Endothelial cell (in vitro differentiated cells): ENCODE measurements around the gene TRPM2. TPM values are rescaled to one million over a fixed set of nuclear protein-coding genes. Genes with fewer than 3 reads are reported as not detected.

Experiments
- DNase-seq: peaks from one replicate; pipeline ENCODE4 v3.0.0; 2021; ENCODE audit warnings: low spot score
- H3K27ac Mint-ChIP-seq: one replicate; pipeline ENCODE4 v1.8.0; 2021; ENCODE audit warnings: mixed read lengths, inconsistent platforms; ENCODE audit not compliant: unreplicated experiment
- H3K27me3 Mint-ChIP-seq: one replicate; pipeline ENCODE4 v1.8.0; 2021; ENCODE audit warnings: mild to moderate bottlenecking, moderate library complexity, mixed read lengths, inconsistent platforms; ENCODE audit not compliant: unreplicated experiment
- H3K36me3 Mint-ChIP-seq: one replicate; pipeline ENCODE4 v1.8.0; 2021; ENCODE audit warnings: mild to moderate bottlenecking, low read depth, mixed read lengths, inconsistent platforms; ENCODE audit not compliant: unreplicated experiment
- H3K4me1 Mint-ChIP-seq: one replicate; pipeline ENCODE4 v1.8.0; 2021; ENCODE audit warnings: mild to moderate bottlenecking, mixed read lengths, inconsistent platforms; ENCODE audit not compliant: unreplicated experiment
- H3K4me3 Mint-ChIP-seq: one replicate; pipeline ENCODE4 v1.8.0; 2021; ENCODE audit warnings: mild to moderate bottlenecking, mixed read lengths, inconsistent platforms; ENCODE audit not compliant: unreplicated experiment
- H3K9me3 Mint-ChIP-seq: one replicate; pipeline ENCODE4 v1.8.0; 2021; ENCODE audit warnings: mixed read lengths, inconsistent platforms; ENCODE audit not compliant: unreplicated experiment
- CTCF ChIP-seq: fragments of 200-600 bp; sonication (generic); IDR thresholded peaks from one replicate; pipeline ENCODE4 v1.5.0; 2021; ENCODE audit warnings: antibody characterized with exemption; ENCODE audit not compliant: unreplicated experiment
- total RNA-seq: library from RNA; stranded (reverse); fragmentation: NEBNext Ultra II Directional; extraction: Animal tissue kit (Norgen Biotek cat#: 25700); gene quantifications from one replicate; pipeline ENCODE4 v1.2.1, GENCODE V29; 2021; ENCODE audit not compliant: unreplicated experiment

The TRPM2 gene
- total RNA-seq, 1 donor from 2014 or later, result 0.15 TPM

GRCh38 chr21:44405948-44406872 lies 52.8 kb downstream of the TRPM2 start:
- TF ChIP-seq CTCF, result no peak
- H3K9me3 Mint-ChIP-seq, result peaks cover 6% of the 10 kb centered on the region
- H3K4me1 Mint-ChIP-seq, result no peaks in the 10 kb centered on the region
- H3K36me3 Mint-ChIP-seq, result peaks cover 11% of the 10 kb centered on the region
- DNase-seq, result no peak
- H3K27me3 Mint-ChIP-seq, result peaks cover 17% of the 10 kb centered on the region
- no peak overlapping the region for H3K27ac Mint-ChIP-seq
- H3K4me3 Mint-ChIP-seq, result no peak overlapping the region

- Mint-ChIP-seq H3K4me1 (no peaks in the 10 kb centered on the region), H3K4me3 (peak overlapping the region; percentile 42), H3K36me3 (peaks cover 11% of the 10 kb centered on the region), H3K27ac (no peak overlapping the region), H3K9me3 (peaks cover 6% of the 10 kb centered on the region), H3K27me3 (peaks cover 14% of the 10 kb centered on the region)
- no peak for TF ChIP-seq CTCF
- DNase-seq, result no peak
Measured at GRCh38 chr21:44406953-44407352, 53.5 kb downstream of the TRPM2 start.

GRCh38 chr21:44407493-44407892 lies 54.1 kb downstream of the TRPM2 start:
- H3K27me3 Mint-ChIP-seq, result peaks cover 13% of the 10 kb centered on the region
- H3K27ac Mint-ChIP-seq, result no peak overlapping the region
- no peak for TF ChIP-seq CTCF
- no peak for DNase-seq
- H3K9me3 Mint-ChIP-seq, result peaks cover 6% of the 10 kb centered on the region
- H3K4me3 Mint-ChIP-seq, result peak overlapping the region; percentile 67
- peaks cover 11% of the 10 kb centered on the region for H3K36me3 Mint-ChIP-seq
- no peaks in the 10 kb centered on the region for H3K4me1 Mint-ChIP-seq

- no peak overlapping the region for H3K27ac Mint-ChIP-seq
- peaks cover 6% of the 10 kb centered on the region for H3K9me3 Mint-ChIP-seq
- H3K36me3 Mint-ChIP-seq, result peaks cover 11% of the 10 kb centered on the region
- no peaks in the 10 kb centered on the region for H3K4me1 Mint-ChIP-seq
- peaks cover 13% of the 10 kb centered on the region for H3K27me3 Mint-ChIP-seq
- no peak for TF ChIP-seq CTCF
- no peak overlapping the region for H3K4me3 Mint-ChIP-seq
- DNase-seq, result no peak
Measured at GRCh38 chr21:44408226-44408625, 54.8 kb downstream of the TRPM2 start.
